Measurements from ENCODE around the gene CCDC85B. TPM values are rescaled to one million over a fixed set of nuclear protein-coding genes. Genes with fewer than 3 reads are reported as not detected.
"Not testable (repeated sequence)": the region's sequence is repeated elsewhere in the genome, so short reads cannot be mapped to it uniquely, and the experiment has no call there.

Gene CCDC85B
- total RNA-seq, 1 donor from 2014 or later = 29.7 TPM

DNA sequence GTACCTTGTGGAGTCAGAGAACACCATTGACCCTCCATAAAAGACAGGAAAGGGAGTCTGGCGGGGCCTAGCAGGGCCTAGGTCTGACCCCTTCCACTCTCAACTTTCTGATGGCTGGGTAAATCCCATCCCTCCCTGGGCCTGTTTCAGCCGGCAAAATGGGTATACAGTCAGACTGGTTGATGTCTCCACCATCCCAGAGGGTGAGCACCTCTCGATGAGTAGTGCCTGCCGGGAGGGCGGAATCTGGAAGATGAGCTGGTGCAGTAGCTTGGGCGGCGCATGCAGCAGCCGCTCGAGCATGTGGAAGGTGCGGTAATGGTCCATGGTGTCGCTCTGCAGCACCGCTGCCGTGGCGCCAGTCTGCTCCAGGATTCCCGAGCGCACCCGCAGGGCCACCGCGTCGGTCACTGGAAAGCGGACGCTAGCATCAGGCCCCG, 2.7 kb upstream of the CCDC85B start:
- FAIRE-seq (no peak), DNase-seq (ENCODE audit: low read depth) (peak; percentile 55)
- H3K4me3 ChIP-seq (ENCODE audit: low read depth, low read length) = peak overlapping the region; percentile 79
- TF ChIP-seq, protein P1, sequence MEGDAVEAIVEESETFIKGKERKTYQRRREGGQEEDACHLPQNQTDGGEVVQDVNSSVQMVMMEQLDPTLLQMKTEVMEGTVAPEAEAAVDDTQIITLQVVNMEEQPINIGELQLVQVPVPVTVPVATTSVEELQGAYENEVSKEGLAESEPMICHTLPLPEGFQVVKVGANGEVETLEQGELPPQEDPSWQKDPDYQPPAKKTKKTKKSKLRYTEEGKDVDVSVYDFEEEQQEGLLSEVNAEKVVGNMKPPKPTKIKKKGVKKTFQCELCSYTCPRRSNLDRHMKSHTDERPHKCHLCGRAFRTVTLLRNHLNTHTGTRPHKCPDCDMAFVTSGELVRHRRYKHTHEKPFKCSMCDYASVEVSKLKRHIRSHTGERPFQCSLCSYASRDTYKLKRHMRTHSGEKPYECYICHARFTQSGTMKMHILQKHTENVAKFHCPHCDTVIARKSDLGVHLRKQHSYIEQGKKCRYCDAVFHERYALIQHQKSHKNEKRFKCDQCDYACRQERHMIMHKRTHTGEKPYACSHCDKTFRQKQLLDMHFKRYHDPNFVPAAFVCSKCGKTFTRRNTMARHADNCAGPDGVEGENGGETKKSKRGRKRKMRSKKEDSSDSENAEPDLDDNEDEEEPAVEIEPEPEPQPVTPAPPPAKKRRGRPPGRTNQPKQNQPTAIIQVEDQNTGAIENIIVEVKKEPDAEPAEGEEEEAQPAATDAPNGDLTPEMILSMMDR (IDR thresholded peaks at IDR 0.05; ENCODE audit: insufficient read depth, low read length, severe bottlenecking) = no peak
- no peaks in the 10 kb centered on the region for H3K27me3 ChIP-seq (ENCODE audit: control insufficient read depth, insufficient read depth, low read length)
- peaks cover 23% of the 10 kb centered on the region for H3K36me3 ChIP-seq (ENCODE audit: control insufficient read depth, insufficient read depth, low read length)

DNA sequence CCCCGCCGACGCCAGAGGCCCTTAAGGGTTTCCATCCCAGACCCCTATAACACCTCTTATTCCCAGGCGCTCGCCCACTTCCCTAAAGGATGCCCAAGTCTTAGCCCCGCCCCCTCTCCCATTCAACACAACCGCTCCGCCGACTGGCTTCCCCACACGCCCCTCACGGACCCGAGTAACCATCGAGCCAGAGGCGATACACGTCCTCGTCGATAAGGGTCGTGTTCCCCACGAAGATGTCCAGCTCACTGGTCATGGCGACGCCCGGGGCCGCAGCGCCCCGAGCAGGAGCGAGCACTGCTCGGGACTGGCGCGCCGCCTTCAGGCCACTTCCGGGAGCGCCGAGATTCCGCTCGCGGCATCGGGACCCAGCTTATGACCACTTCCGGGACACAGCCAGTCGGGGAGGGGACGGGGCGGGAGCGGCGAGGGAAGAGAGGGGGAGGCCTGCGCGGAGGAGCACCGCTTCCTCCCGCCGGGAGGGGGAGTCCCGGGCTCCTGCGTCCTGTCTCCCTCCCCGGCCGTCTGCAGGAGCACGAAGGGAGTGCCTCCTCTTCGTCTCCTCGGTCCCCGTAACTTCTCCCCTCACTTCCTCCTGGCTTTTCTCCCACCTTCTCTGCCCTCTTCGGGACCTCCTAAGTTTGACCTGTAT, 2.2 kb upstream of the CCDC85B start, which contains the start of gene FIBP:
Gene FIBP, minus strand, starts transcription at position 309 of the 652 bp plus-strand sequence. Its CDS starts 53 bp downstream, at position 256.
- FAIRE-seq (no peak), DNase-seq (ENCODE audit: low read depth) (peak; percentile 87)
- Histone ChIP-seq H3K27me3 (ENCODE audit: control insufficient read depth, insufficient read depth, low read length) (no peaks in the 10 kb centered on the region), H3K36me3 (ENCODE audit: control insufficient read depth, insufficient read depth, low read length) (peaks cover 18% of the 10 kb centered on the region), H3K4me3 (ENCODE audit: low read depth, low read length) (peak within 1 kb of the TSS; percentile 79)
- TF ChIP-seq, protein P1 (IDR thresholded peaks at IDR 0.05; ENCODE audit: insufficient read depth, low read length, severe bottlenecking) = peak; percentile 94

DNA sequence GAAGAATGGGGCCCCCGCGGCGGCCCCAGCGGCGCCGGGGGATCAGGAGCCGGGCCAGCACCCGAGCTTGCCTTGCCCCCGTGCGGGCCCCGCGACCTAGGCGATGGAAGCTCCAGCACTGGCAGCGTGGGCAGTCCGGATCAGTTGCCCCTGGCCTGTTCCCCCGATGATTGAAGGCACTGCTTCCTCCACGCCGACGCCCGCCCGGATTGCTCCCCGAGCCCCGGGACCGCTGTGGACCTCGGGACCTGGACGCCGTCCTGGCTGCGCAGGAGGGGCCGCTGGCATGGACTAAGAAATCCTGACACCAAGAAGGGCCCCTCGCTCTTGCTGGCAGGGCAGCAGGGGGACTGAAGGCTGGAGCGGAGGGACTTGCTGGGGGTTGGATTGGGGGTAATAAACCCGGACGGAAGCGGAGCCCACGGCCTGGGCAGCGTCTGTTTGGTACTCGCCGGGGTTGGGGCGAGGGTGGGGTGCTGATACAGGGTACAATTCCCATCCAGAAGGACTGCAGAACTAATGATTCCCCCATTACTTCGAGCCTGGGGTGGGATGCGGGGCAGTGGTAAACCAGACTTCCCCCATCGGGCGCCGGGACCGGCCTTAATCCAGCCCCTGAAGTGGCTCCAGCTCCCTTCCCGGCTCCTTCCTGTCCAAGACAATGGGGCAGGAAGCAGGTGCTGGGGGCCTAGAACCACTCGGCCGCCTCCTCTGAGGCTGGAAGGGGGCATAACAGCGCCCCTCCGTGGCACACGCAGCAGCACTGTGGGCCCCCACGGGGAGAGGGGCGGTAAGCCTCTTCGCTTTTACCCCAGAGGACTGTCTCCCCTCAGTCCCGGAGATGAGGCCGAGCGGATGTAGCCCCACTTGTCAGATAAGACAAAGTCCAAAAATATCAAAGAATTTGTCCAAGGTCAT, 1.0 kb downstream of the CCDC85B start:
- peaks cover 14% of the 10 kb centered on the region for H3K36me3 ChIP-seq (ENCODE audit: control insufficient read depth, insufficient read depth, low read length)
- DNase-seq (ENCODE audit: low read depth) = no peak
- no peaks in the 10 kb centered on the region for H3K27me3 ChIP-seq (ENCODE audit: control insufficient read depth, insufficient read depth, low read length)
- no peak for FAIRE-seq
- peak overlapping the region; percentile 53 for H3K4me3 ChIP-seq (ENCODE audit: low read depth, low read length)
- TF ChIP-seq, protein P1 (IDR thresholded peaks at IDR 0.05; ENCODE audit: insufficient read depth, low read length, severe bottlenecking) = peak; percentile 24

DNA sequence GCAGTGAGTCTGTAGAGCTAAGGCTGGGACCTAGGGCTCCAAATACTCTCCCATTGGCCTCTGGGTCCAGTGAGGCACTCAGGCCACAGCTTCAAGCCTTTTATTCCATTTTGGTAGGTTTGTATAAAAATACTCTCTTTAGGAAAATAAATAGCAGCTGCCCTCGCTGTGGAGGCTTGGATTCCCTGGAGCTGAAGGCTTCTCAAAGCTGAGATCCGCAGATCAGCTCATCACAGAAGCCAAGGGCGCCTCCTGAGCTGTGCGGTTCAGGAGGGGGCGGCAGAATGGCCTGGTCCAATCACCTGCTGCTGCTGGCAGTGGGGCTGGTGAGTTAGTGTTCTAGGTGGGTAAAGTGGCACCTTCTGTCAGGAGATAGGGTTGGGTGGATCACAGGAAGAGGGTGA, 1.7 kb downstream of the CCDC85B start:
- not testable (repeated sequence) for FAIRE-seq; H3K27me3 ChIP-seq (ENCODE audit: control insufficient read depth, insufficient read depth, low read length); DNase-seq (ENCODE audit: low read depth)
- Histone ChIP-seq H3K4me3 (ENCODE audit: low read depth, low read length) (peak overlapping the region; percentile 53), H3K36me3 (ENCODE audit: control insufficient read depth, insufficient read depth, low read length) (peaks cover 17% of the 10 kb centered on the region)

DNA sequence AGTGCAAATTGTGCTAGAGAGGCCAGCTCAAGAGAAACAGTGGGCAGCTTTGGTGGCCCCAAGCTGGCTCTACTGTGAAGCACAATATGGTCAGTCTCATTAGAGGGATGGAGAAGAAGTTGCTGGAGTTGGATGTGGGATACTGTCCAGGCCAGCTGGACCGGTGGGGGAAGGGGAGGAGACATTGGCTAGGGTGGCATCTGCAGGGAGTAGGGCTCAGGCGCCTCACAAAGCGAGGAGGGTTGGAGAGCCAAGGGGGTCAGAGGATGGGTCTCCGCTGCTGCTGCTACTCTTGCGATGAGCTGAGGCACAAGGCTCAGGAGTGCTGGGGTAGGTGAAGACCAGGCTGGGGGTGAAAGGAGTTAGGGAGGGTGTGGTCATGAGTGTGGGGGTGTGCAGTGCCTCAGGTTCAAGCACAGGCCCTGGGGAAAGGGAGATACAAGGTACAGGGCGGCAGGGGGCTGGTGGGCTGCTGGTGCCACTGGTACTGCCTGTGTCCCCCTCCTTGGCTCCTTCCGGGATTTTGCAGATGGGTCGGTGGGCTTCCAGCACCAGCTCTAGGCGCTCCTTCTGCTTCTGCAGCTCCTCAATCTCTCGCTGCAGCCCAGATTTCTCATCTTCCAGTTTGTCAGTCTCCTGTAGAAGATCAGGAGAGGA, 2.3 kb downstream of the CCDC85B start:
- no peak for DNase-seq (ENCODE audit: low read depth)
- TF ChIP-seq, protein P1 (IDR thresholded peaks at IDR 0.05; ENCODE audit: insufficient read depth, low read length, severe bottlenecking) = no peak
- H3K27me3 ChIP-seq (ENCODE audit: control insufficient read depth, insufficient read depth, low read length) = no peaks in the 10 kb centered on the region
- peaks cover 15% of the 10 kb centered on the region for H3K36me3 ChIP-seq (ENCODE audit: control insufficient read depth, insufficient read depth, low read length)
- no peak for FAIRE-seq
- H3K4me3 ChIP-seq (ENCODE audit: low read depth, low read length) = no peak overlapping the region
